ENCODE measurements around the gene DPYSL4.

Gene DPYSL4

DNA sequence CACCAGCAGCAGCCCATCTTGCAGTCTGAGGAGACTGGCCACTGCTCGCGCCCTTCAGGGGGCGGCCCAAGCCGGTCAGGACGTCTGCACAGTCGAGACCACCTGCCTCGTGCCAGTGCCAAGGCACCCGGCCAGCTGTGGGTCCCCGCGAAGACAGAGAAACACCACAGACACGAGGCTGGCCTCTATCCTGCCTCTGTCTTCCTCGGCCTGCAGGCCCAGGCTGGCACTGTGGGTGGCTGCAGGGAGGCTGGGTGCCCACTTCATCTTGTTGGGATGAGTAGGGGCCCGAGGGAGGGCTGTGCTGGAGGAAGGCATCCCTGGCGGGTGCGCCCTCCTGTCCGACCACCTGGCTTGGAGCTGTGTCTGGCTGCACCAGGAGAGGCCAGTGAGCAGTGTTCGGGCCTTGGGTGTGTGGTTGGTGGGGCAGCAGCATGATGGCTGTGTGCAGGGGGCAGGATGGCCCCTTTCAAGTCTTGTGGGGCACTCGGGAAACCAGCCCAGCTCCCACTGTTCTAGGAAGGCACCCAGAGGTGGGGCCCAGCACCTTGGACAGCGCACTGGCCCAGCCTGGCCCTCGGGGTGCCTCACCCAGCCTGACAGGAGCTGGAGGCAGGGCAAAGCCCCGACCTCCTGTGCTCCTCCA, 7.3 kb downstream of the DPYSL4 start:
- no peak for DNase-seq (ENCODE audit: extremely low read depth in 1 of 2, low read depth in 1 of 2)

DNA sequence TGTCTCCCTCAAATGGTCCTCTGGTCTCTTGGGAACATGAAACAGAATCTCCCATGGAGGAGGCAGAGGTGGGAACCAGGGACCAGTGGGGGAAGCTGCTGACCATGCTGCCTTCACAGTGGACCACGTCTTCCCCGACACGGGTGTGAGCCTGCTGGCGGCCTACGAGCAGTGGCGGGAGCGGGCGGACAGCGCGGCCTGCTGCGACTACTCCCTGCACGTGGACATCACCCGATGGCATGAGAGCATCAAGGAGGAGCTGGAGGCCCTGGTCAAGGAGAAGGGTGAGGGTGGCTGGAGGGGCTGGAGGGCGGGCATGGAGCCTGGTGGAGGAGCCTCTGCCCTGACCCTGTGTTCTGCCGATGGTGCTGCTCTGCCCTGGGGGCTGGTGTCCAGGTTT, 8.0 kb downstream of the DPYSL4 start:
- DNase-seq (ENCODE audit: extremely low read depth in 1 of 2, low read depth in 1 of 2): no peak

DNA sequence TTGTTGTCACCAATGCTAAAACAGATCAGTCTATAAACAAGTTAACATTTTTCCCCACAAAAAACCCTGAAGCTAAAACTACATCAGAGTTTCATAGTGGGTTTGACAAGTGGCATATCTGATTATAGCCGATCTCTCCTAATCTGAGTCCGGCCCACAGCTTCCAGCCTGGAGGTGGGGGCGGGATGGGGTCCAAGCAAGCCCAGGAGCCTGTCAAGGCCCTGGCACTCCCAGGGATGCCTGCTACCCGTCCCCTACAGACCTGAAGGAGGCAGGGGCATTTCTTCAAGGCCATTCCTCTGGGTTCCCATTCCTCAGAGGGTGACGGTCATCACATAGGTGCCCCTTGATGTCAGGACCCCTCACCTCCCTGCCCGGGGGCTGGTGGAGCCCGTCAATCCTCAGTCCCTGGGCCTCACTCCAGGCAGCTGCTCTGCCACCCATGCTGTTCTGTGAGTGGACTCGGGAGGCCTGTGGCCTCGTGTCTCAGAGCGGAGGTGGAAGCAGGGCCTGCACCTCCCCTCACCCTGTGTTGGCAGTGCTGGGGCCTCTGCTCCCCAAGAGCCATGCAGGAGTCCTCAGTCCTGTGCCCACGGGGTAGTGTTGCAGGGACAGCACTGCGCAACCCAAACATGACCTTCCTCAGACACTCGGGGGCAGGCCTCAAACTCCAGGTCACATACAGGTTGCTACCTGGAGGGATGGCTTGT, 8.8 kb downstream of the DPYSL4 start:
- DNase-seq (ENCODE audit: extremely low read depth in 1 of 2, low read depth in 1 of 2): no peak

DNA sequence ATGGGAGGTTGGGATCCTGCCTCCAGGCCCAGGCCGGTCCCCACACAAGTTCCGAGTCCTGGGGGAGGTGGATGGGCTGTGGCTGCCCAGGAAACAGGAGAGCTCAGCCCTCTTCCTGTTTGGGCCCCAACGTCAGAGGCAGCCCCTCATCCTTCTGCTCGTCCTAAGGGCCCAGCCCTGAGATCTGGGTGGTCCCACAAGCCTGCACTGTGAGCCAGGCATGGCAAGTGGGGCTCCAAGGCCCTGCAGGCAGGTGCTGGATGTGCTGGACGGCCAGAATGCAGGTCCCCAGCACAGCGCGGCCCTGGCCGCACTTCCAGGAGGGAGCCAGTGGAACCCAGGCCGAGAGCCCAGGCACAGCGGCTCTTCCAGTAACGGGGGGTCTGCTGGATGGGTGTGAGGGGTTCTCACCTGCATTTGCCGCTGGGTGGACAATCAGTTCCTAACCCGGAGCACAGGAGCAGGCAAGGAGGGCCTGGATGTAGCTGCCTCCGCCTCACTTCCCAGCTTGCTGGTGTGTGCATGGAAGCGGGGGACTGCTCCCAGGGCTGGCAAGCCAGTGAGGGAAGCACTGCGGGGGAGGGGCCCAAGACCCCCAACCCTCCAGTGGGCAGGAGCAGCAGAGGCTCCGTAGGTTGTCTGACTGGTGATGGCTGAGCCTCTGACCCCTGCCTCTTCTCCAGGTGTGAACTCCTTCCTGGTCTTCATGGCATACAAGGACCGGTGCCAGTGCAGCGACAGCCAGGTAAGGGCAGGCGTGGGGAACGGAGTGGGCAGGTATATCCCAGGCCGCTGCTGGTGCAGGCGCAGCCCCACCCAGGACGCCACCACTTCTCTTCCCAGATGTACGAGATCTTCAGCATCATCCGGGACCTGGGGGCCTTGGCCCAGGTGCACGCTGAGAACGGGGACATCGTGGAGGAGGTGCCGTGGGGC, 9.7 kb downstream of the DPYSL4 start:
- no peak for DNase-seq (ENCODE audit: extremely low read depth in 1 of 2, low read depth in 1 of 2)

DNA sequence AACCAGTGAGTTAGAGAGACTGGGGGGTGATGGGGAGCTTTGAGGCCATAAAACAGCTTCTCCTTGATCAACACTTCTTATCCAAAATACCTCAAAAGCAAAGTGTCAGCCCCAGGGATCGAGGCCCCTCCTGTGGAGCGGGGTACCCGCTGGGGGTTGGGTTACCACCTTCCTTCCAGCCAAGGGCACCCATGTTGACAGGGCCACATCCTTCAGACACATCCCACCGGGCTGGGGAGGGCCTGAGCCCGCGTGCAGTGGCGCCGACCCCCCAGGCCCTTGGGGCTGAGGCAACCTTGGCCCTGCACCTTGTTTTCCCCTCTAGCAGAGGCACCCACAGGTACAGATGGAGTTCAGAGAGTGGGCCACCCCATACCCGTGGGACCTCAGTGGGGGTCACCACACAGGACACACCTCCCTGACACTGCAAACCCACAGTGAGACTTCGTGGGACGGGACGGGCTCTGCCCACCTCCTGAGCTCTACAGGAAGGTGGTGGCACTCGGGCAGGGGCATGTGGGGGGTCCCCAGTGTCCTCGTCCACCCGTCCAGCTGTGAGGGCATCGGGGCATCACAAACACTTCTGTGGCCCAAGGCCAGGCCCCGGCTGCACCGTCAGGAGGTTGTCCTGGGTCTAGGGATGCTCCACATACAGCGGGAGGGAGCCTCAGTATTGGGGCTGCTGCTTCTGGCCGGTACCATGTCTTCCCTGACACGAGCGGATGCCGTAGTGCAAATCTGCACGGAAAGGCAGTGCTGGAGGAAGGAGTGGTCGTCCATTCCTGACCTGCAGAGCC, 10.7 kb downstream of the DPYSL4 start:
- no peak for DNase-seq (ENCODE audit: extremely low read depth in 1 of 2, low read depth in 1 of 2)

DNA sequence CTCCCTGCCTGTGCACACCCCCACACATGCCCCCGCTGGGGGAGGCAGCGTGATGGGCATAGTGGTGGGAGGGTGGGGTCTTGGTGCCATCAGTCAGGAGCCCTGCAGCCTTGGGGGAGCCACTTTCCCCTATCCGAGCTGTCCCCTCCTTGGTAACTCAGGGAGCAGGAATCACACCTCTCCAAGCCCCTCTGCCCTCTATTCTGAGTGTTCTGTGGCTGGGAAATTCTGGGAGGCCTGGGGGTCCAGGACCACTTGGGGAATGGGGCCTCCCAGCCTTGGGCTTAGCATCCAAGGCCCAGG, 11.3 kb downstream of the DPYSL4 start:
- DNase-seq (ENCODE audit: extremely low read depth in 1 of 2, low read depth in 1 of 2): no peak

DNA sequence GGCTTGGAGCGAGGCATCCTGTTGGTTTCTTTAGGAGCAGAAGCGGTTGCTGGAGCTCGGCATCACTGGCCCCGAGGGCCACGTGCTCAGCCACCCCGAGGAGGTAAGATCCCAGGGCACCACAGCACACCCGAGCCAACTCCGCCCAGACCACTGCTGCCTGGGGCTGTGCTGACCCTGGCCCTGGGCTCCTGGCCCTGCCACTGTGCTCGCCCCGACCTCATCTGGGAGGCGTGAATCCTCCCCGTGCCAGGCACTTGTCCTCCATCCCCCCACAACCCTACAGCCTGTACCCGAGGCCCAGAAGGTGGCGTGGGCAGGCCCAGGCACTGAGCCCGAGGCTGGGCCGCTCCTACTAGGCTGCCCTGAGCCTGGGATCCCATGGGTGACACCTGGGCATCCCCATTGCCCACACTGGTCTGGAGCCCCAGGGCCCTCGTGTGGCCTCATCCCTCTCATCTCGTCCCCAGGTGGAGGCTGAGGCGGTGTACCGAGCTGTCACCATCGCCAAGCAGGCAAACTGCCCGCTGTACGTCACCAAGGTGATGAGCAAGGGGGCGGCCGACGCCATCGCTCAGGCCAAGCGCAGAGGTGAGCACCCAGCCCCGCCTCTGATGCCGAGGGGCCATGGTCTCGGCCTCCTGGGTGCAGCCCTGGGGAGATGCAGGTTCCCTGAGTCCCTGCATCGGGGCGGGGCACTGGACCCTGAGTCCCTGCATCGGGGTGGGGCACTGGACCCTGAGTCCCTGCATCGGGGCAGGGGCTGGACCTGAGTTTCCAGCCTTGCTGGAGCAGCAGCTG, 11.8 kb downstream of the DPYSL4 start:
- DNase-seq (ENCODE audit: extremely low read depth in 1 of 2, low read depth in 1 of 2): no peak

DNA sequence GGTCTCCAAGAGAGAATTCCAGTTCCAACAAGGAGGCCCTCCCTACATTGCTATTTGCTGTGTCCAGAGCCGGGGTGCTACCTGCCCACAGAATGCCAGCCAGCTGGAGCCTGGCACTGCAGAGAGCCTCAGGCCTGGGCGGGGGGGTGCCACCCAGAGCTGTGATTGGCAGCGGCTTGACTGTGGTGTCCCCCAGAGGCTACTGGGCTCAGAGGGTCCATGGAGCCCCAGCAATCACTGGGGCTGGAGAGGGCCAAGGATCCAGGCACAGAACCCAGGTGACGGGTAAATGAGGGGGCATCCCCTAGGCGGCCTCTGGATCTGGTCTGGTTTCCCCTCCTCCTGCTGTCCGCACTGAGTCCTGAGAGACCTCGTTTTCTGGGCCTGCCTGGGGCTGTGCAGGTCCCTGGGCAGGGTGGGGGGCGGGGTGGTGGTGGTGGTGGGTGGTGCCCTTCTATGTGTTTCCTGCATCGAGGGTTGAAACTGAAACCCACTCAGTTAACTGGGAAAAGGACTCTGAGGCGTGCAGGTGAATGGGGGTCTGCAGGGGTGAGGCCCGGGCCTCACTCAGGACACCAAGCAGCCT, 12.6 kb downstream of the DPYSL4 start:
- no peak for DNase-seq (ENCODE audit: extremely low read depth in 1 of 2, low read depth in 1 of 2)

DNA sequence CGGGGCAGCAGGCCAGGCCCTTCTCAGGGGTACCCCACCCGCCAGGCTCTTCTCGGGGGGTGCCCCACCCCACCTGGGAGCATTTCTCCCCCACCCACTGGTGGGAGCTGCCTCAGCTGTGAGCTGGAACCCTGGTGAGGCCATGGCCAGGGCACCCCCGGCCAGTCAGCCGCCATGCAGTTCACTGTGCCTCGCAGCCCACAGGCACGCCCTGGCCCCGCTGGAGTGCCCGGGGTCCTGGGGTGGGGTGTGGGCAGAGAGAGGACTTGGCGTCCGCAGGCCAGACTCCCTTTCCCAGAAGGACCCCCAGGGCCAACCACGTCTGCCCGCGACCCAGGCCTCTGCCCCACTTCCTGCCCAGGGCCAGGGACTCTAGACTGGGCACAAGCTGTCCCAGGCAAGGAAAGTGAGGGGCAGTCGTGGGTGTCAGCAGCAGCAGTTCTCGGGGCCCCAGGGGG, 13.1 kb downstream of the DPYSL4 start:
- DNase-seq (ENCODE audit: extremely low read depth in 1 of 2, low read depth in 1 of 2): no peak

DNA sequence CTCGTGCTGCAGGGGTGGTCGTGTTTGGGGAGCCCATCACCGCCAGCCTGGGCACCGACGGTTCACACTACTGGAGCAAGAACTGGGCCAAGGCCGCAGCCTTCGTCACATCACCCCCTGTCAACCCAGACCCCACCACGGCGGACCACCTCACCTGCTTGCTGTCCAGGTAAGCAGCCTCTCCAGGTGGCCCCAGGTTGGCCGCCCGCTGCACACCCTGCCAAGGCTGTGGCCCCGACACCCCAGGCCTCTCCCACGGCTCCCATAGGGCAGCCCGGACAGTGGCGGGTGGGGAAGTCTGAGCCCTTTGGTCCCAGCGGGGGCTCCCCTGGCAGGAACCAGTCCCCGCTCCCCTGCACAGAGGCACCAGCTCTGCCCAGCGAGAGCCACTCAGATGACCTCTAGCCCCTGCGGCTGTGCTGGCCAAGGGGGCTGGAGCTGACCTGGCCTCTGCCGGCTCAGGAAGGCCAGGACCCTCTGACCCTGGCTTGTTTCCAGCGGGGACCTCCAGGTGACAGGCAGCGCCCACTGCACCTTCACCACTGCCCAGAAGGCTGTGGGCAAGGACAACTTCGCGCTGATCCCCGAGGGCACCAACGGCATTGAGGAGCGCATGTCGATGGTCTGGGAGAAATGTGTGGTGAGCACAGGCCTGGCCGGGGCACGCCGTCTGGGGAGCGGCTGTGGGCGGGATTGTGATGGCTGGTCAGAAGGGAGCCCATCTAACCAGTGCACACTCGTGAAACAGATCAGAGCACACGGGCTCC, 13.8 kb downstream of the DPYSL4 start:
- no peak for DNase-seq (ENCODE audit: extremely low read depth in 1 of 2, low read depth in 1 of 2)

DNA sequence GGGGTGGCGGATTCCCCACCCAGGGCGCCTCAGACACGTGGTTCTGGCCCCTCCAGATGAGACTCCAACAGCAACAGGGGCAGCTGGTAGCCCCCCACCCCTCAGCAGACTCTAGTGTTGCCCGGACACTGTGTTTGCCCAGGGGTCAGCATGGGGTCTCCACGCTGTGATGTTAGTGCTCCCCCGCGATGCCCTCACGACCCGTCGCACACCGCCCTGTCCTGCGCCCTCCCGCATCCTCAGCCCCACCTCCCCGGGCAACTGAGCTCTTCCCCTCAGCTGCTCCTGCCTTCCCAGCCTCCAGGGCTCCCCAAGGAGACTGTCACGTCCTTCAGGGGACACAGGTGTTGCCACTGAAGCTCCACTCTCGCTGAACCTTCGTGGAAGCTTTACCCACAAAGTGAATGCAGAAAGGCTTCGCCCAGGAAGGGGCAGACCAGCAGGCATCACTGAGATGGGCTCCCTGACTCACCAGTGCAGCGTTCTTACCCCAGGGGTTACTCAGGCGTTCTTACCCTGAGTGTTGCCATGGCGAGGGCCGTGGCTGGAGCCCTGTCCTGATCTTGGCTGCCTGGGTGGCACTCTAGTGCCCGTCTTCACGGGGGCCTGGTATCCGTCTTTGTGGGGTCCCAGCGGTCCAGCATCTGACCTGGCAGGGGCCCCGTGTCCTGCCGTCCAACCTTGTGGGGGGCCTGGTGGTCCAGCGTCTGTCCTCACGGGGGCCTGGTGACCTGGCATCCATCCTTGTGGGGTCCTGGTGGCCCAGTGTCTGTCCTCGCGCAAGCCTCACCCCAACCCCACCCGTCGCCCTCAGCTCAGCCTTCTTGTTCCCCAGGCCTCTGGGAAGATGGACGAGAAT, 14.6 kb downstream of the DPYSL4 start:
- no peak for DNase-seq (ENCODE audit: extremely low read depth in 1 of 2, low read depth in 1 of 2)

DNA sequence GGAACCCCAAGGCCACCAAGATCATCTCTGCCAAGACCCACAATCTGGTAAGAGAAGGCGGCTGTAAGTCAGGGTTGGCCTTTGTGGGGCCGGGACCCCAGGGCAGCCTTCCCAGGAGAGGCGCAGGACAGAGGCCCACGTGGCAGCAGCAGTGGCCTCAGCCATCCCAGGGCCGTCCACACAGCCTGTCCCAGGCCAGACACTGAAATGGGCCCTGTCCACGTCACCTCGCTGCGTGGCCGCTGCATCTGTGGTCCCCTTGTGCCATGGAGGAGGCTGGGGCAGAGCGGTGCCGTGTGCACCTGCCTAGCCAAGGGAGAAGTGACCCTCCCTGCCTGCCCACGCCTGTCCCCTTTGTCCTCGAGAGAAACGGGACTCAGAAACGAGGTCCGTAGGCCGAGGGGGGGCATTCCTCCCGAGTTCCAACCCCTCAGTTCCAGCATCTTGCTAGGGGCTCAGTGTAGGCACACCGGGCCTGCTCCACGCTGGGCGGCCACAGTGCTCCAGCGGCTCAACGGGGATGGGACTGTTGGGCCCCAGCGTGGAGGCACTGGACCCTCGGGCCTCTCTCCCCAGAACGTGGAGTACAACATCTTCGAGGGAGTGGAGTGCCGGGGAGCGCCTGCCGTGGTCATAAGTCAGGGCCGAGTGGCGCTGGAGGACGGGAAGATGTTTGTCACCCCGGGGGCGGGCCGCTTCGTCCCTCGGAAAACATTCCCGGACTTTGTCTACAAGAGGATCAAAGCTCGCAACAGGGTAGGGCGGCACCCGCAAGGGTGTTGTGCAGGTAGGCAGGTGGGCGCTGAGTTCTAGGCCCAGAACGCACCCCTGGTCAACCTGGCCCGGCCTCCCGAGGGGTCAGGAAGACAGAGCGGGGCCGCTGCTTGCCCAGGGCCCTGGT, 15.6 kb downstream of the DPYSL4 start:
- no peak for DNase-seq (ENCODE audit: extremely low read depth in 1 of 2, low read depth in 1 of 2)

DNA sequence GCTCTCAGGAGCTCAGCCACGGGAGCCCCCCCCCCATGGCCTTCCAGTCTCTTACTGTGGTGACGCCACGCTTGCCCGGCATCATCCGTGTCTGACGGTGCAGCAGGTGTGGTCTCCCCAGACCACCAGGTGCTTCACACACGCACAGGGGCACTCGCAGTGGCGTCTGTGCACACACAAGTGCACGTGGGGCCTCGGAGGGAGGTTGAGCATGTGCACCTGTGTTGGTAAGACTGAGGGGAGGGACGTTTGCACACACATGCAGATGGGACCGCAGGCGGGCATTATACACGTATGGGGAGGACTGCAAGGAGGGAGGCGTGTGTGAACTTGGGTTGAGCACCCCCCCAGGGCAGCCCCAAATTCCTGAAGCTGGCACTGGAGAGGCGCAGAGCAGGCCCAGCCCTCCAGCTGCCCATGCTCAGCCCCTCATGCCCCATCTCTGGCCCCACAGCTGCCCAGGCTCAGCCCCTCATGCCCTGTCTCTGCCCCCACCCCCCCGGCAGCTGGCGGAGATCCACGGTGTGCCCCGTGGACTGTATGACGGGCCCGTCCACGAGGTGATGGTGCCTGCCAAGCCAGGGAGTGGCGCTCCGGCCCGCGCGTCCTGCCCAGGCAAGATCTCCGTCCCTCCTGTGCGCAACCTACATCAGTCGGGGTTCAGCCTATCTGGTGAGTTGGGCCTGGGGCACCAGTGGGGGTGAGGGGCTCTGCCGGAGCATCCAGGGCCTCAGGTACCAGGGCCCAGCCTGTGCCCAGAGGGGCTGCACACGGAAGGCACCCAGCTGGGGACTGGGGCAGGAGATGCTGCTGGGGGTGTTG, 16.7 kb downstream of the DPYSL4 start:
- no peak for DNase-seq (ENCODE audit: extremely low read depth in 1 of 2, low read depth in 1 of 2)

DNA sequence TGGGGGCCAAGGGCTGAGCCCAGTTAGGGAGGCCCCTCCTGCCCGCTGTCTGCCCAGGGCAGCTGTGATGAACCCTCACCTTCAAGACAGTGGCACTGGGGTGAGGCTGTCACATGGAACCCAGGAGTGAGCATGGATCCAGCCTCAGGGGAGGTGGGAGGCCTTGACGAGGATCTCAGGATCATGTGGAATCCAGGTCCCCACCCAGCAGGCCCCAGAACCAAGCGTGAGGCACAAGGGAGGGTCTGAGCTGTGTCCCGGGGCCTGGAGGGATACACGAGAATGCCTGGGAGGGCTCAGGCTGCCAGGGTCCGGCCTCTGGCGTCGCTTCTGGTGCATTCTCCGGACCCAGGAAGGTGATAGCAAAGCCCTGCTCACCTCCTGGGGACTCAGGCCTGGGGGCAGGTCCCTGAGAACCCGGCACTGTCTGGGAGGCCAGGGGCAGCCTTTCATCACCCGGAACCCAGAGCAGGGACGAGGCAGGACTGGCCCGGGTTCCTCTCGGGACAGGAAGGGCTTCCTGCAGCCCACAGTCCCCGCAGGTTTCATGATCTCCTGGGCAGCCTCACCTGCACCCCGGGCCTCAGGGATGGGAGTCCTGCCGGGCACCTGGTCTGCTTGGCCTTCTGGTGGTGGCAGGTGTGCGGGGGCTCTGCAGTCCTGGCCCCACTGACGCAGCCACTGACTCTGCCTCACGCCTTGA, 17.5 kb downstream of the DPYSL4 start:
- no peak for DNase-seq (ENCODE audit: extremely low read depth in 1 of 2, low read depth in 1 of 2)

DNA sequence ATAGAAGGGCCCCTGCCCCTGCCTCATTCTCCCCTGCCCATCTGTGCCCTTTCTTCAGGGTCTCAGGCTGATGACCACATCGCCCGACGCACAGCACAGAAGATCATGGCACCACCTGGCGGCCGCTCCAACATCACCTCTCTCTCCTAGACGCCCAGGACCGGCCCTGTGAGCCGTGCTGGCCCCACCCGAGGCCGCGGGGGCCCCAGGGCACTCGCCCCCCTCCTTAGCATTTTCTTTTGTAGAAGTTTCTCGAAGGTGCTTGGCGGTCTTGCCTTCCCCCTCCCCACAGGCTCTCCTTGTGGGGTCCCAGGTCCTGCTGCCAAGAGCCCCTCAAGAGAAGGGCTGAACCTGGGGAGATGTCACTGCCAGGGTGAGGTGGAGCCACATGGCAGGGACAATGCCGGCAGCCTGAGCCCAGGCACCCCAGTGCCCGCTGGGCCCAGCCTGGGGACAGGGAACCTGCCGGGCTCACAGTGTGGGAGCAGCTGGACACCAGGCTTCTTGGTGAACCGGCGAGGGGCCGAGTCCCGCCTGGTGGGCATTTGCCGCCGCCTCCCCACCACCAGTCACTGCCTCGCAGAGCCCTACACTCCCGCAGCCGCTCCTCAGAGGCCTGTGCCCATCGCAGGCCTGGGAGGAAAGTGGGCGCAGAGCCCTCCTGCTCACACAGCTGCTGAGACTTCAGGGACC, 18.2 kb downstream of the DPYSL4 start:
- DNase-seq (ENCODE audit: extremely low read depth in 1 of 2, low read depth in 1 of 2): no peak

All from stimulated activated CD8-positive, alpha-beta memory T cell treated with anti-CD3 and anti-CD28 coated beads, Interleukin-7, amount 100 ng/mL, for 48 hours (primary cell).